NCI-H187 (cell line): ENCODE measurements around the gene MYO1A.
"Not testable (repeated sequence)": the region's sequence is repeated elsewhere in the genome, so short reads cannot be mapped to it uniquely, and the experiment has no call there.

ENCODE experiments used
- DNase-seq, 2 experiments: peaks; one replicate each; lab custom pipeline; 2025; lab: John Stamatoyannopoulos, UW

The MYO1A gene

DNA sequence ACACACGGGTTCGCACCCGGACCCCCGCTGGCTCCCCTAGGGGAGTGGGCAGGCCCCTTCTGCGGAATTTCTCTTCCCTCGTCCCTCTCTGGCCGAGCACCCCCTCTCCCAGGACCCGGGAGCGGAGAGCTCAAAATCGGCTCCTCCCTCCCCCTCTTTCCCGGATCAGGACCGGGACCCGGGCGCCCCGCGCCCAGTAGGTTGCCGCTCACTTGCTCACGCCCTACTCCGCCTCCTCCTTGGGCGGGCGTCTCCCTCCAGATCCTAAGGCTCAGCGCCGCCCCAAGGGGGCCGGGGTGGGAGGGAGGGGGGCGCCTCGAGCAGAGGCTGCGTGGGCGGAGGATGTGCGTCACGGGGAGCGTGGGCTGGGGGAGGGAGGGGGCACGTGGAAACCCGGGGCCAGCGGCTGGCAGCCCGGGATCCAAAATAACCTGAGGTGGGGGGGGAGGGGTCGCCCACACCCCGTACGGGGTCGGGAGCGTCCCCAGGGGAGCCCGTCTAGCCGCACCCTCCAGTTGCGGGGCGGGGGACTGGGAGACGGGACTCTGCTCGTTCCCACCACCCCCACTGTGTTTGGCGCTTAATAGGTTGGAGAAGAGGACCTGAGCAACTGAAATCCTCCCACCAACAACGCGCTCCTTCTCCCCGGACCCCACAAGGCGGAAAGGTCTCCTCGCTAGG, 37.2 kb upstream of the MYO1A start:
- DNase-seq, result no peak

DNA sequence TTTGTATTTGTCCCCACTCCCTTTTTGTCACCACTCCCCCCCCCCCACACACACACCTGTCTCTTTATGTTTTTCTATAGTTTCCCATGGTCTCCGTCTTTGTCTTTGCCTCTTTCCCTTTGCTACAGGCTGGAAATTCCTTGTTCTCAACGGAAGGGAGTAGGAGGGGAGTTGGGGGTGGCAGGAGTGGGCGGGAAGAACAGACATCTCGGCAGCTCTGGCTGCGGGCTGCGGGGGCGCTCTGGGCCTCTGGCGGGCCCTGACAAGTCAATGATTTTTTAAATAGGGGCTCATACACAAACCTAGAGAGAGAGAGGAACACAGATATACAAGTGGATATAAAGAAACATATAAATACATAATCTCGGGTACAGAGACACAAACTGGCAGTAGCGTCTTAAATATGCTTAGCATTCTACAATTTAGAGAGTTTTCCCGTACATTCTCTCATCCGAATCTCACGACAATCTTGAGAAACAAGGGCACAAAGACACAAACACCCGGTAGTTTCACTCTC, 36.6 kb upstream of the MYO1A start:
- no peak for DNase-seq

DNA sequence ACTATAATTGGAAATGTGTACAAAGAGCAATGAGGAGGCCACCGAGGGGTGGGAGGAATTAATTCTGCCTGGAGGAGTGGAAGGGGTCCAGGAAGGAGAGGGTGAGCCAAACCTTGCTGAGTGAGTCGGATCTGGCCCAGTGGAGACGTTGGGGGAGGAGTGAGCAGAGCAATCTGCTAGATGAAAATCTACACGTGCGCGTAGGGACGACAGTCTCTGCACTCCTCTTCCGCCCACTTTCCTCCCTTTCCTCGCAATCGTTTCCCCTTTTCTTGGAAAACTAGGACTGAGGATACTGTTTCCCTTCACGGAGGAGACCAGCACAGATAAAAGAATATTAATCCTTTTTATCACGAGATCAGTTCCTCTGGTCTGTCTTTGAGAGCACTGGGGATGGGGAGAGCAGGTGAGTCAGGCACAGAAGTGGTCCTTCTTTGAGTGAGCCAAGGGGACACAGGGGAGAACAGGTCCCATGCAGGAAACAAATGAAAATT, 36.1 kb upstream of the MYO1A start:
- no peak for DNase-seq

DNA sequence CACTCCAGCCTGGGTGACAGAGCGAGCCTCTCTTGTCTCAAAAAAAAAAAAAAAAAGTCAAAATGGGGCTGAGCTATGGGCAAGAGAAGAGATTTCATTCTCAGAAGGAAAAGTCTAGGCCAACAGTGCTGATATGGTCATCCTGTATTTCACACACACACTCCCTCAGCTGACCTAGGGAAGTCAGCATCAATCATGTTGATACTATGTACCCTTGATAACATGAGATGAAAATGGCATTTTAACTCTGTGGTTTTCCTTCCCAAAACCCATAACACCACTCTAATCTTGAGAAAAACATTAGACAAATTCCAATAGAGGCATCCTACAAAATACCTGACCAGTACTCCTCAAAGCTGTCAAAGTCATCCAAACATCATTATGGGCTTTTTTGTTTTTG, 30.9 kb upstream of the MYO1A start:
- no peak for DNase-seq

DNA sequence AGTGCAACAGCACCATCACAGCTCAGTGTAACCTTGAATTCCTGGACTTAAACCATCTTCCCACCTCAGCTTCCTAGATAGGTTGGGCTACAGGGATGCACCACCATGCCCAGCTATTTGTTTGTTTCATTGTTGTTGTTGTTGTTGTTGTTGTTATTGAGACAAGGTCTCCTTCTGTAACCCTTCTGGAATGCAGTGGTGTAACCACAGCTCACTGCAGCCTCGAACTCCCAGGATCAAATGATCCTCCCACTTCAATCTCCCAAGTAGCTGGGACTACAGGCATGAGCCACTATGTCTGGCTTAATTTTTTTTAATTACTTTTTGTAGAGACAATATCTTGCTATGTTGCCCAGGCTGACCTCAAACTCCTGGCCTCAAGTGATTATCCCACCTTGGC, 29.9 kb upstream of the MYO1A start:
- no peak for DNase-seq

DNA sequence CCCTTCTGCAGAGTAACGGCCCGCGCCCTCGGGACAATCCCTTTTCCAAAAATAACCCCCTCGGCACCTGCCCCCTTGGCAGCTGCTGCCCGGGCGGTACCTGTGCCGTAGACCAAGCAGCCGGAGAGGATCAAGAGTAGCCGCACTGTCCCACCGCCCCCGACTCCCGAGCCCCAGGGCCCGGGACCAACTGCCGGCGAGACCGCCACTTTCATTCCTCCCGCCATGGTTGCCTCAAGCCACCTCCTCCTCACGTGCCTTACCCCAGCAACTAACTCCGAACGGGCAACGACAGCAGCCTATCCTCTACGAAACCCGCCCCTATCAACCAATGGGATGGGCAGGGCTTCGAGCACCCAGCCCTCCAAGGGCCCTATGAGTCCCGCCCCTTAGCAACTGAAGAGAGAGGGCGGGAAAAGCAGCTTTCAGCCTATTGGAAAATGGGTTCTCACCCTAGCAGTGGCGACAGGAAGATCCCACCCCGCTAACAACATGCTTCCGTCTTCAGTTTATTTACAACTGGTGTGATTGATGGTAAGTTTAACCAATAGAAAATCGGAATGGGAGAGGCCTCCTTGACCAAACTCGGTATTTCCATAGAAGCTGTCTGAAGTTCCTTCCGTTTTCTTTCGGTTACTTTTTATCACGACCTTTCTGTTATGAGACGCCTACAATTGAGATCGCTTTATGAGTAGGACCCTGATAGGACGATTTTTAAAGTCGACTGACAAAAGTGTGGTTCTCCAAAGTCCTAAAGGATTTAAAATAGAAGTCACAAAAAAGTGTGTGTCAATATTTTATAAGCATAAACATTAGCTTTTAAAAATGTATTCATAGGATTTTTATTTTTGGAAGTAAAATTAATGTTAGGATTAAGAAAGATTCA, 28.8 kb upstream of the MYO1A start, which contains the start of gene NEMP1:
TSS of gene NEMP1 (minus strand) at position 273 of the 886 bp plus-strand sequence. CDS start at position 227, 46 bp downstream.
- DNase-seq, result peak; percentile 99

DNA sequence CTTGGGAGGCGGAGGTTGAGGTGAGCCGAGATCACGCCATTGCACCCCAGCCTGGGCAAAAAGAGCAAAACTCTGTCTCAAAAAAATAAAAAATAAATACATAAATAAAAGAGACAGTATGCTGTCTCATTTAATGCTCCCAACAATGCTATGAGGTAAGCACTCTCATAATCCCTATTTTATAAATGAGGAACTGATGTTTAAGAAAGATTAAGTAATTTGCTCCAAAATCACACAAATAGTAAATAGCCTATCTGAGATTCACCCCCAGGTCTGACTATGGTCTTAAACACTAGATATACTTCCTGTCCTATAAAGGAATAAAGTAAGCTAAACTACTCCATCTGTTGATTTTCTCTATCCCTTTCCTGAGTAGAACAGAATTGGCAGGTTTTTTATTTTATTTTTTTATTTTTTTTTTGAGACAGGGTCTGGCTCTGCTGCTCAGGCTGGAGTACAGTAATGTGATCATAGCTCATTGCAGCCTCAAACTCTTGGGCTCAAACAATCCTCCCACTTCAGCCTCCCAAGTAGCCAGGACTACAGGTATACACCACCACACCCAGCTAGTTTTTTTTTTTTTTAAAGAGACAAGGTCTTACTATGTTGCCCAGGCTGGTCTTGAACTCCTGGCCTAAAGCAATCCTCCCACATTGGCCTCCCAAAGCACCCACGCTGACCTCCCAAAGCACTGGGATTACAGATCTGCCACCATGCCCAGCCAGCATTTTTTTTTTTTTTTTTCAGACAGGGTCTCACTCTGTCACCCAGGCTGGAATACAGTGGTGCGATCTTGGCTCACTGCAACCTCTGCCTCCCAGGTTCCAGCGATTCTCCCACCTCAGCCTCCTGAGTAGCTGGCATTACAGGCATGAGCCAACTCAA, 23.9 kb upstream of the MYO1A start:
- DNase-seq, result not testable (repeated sequence)

DNA sequence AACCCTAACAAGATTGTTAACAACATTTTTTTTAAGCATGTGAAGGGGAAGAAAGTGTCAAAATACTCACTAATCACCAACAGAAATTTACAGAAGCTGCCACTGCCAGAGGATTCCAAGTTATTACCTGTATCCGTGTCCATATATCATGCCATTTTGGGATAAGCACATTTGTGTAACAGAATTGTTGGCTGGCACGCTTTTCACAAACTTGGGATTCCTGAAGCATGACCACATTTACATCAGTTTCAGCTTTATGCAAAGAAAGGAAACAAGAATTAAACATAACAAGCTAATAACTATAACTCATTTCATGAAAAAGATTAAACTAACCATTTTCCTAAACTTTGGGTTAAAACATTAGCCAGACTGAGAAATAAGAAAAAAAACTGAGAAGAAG, 22.7 kb upstream of the MYO1A start:
- no peak for DNase-seq

DNA sequence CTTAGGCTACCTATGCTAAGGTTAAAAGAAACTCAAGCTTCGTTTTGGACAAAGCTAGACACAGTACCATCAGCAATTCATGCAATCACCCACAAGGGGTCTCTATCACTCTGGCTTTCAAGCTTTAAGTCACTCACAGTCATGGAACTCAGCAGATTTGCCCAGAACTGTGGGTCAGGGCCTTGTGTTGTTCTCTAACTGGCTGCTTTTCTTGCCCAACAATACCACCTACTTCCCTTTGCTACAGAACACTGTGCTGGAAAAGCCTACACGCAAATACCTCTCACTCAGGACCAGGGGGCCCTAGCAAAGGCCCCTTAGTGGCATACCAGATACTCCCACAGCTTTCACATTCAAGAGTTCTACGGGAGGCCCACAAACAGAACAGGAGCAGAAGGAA, 19.6 kb upstream of the MYO1A start:
- peak in 1 of 2 experiments; percentile 31 for DNase-seq

DNA sequence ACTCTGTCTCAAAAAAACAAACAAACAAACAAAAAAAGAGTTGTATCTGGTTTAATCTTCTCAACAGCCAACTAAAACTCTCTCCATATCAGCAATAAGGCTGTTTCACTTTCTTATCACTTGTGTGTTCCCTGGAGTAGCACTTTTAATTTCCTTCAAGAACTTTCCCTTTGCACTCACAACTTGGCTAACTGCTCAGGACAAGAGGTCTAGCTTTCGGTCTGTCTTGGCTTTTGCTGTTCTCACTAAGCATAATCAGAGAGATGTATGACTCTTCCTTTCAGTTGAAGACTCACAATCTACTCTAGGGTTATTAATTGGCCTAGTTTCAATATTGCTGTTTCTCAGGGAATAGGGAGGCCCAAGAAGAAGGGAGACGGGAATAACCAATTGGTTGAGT, 16.3 kb upstream of the MYO1A start:
- no peak for DNase-seq

DNA sequence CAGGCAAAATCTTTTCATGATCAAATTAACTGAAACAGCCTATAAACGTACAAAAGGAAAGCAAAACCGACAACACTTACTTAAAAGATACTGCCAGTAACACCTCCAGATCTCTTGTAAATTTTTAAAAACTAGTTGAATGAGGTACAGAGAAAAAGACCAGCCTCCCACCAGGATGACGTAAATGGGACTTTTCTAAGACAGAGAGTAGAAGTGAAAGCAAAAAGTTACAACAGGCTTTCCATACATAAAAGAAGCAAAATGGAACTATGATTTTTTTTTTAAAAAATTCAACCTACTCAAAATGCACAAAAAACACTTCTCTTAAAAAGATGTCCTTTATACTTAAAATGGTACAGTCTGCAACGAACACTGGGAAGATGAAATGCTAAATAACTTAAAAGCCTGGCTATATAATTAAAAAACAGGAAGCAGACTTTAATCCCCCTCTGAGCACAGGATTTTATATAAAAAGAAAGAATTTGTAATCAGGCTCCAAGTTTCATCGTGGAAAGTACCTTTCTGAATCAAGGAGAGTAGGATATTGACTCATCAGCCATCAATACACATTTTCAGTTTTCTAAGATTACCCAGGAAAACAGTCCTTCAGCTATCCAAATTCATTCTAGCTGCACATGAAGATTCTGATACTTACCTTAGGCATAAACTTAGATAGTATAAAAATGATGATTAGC, 14.2 kb upstream of the MYO1A start:
- DNase-seq, result no peak

DNA sequence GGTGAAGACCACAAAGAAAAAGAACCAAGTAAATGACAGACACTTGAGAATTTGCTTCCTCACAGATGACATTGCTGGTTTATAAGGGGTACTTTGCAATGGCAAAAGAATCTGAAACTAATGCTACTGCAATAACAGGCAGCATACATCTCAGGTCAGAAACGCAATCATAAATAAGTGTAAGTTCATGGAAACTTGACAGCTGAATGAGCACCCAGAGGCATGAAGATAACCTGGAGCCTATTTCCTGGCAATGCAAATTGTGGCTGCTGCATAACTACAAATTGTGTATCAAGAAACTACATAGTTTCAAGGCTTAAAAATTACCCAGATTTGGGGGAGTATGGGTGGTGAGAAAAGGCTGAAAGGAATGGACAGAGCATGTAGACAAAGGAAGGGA, 8.5 kb upstream of the MYO1A start:
- DNase-seq, result no peak

DNA sequence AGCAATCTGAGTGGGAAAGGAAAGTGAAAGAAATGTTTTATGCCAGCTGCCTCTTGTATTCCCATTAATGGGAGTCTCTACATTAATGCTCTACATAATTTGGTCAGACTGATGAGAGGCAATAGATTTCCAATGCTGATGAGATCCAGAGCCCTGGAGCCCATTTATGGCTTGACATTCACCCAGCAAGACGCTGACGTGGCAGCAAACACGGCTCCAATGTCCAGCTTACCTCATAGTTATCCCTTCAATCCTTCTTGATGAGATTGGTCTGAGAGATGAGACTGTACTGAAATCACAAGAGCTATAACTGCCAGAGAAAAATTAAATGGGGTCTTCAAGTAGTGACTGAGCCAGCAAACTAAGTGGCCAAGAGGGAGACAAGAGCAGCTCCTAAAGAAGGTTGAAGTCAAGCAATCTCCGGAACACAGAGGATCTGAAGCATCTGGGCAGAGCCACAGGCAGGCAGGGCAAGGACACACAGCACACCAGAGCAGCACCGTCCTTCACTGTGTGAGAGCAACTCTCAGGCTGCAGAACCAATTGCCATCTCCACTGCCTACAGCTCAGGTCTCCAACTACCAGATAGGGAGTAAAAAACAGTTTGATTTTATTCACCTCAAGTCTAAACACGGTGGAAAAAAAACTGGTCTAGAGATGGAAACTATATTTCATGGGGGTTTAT, 7.3 kb upstream of the MYO1A start:
- DNase-seq, result no peak

DNA sequence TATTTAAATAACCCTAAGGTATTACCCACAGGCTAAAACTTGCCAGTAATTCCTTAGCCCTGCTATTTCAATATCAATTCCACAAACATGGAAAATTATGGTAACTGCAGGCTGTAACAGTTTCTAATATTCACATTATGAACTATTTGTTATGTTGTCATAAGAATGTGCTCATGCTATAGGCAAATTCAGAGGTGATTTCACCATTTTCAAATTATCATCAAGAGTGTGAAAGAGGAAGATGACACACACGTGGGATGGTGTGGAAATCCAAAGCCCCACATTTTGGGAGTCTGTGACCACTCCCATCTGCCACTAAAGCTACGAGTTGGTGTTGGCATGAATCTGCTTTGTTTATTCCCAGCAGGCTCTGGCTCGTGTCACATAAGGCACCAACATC, 5.9 kb upstream of the MYO1A start:
- no peak for DNase-seq

DNA sequence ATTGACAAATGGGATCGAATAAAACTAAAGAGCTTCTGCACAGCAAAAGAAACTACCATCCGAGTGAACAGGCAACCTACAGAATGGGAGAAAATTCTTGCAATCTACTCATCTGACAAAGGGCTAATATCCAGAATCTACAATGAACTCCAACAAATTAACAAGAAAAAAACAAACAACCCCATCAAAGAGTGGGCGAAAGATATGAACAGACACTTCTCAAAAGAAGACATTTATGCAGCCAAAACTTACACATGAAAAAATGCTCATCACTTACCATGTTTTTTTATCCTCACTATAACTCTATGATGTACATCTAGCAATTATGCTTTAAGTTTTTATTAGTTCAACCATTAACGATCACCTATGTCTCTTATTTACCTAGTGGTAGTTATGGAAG, 4.0 kb upstream of the MYO1A start:
- not testable (repeated sequence) for DNase-seq

DNA sequence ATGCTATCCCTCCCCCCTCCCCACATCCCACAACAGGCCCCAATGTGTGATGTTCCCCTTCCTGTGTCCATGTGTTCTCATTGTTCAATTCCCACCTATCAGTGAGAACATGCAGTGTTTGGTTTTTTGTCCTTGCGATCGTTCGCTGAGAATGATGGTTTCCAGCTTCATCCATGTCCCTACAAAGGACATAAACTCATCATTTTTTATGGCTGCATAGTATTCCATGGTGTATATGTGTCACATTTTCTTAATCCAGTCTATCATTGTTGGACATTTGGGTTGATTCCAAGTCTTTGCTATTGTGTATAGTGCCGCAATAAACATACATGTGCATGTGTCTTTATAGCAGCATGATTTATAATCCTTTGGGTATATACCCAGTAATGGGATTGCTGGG, 3.2 kb upstream of the MYO1A start:
- not testable (repeated sequence) for DNase-seq

DNA sequence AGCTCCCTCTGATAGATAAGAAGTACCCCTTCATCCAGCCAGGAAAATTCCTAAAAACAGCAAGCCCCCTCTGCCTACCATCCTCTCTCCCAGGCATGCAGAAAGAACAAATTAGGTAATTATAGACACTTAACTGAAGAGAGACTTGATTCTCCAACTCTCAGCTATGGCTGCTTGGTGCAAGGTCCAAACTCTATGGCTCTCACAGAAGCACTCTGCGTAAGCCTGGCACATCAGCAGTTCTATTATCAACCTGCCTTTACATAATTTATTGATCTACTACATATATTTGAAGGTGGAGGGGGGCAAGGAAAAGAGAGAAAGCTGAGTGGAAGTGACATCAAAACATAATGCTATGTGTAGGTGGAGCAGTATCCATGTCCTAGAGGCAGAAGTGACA, 1.1 kb upstream of the MYO1A start:
- DNase-seq, result no peak

DNA sequence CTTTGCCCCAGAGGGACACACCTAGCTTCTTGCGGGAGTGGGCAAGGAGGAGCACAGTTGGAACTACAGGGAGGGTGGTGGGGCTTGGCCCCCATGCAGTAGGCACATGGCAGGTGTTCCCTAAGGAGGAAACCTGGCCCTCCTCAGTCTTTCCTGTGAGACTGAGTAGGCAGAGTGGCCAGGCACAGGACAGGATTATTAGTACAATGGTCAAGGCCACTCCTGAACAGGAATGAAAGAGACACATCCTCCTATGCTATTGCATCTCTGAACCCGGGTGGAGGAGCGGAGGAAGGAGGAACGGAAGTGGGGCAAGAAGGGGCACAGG, 846 bp downstream of the MYO1A start:
- DNase-seq, result no peak

DNA sequence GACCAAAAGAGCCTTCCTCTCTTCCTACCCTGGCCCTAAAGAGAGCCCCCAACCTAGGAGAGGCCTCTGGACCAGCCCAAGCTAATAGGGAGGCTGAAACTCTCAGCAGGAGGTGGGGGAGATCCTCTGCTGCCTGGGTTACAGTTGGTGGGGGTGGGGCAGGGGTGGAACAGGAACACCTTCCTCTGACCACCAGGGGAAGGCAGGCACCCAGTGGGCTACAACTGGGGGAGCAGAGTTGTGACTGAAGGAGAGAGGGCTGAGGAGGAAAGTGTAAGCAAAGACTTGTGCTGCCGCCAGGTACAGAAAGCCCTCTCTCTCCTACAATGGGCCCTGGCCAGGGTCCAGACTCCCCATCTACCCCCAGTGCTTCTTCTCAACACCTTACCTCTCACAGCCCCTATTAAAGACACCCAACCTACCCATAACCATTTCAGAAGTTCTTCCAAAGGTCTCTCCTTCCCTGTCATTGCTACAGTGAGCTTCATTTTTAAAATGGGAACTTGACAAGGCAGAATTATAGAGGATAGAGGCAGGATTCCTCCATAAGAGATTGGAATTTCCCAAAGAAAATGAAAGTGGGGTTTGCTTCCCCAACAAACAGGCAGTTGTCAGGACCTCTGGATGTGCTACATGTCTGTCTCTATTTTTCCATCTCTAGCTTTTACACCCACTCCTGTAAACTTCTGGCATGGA, 1.4 kb downstream of the MYO1A start:
- DNase-seq, result no peak

DNA sequence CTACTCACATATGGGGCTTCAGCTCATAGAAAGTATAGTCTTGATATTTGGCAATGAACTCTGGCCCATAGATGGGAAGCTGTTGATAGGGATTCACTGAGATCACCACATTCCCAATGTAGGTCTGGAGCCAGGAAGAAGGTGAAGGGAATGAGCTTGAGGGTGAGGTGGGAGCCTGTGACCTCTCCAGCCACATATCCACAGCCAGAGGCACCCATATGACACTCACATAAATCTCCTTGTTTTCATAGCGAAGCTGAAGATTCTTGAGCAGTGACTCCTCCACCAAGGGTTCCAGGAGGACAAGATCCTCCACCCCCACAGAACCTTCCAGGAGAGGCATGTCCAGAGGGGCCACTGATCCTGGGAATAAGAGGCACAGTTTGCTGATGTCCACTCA, 1.9 kb downstream of the MYO1A start:
- DNase-seq, result no peak
